Endothelial cell of umbilical vein (primary cell): ENCODE results near the gene KERA. TPM values are rescaled to one million over a fixed set of nuclear protein-coding genes. Genes with fewer than 3 reads are reported as not detected.

ENCODE experiments used
- BruUV-seq: library from RNA; stranded (reverse); fragments of 400-500 nt; replicated peaks from 2 replicates; lab custom pipeline; 2021; lab: Mats Ljungman, UMichigan
- CTCF ChIA-PET: fragments of 300-600, 350-600 bp; sonication (Branson Sonifier 250); formaldehyde crosslinking; loops from one replicate; lab custom pipeline; 2021; ENCODE audit warnings: antibody characterized with exemption, inconsistent platforms; lab: Charles Lee
- POLR2A ChIA-PET: fragments of 300-600, 350-600 bp; sonication (Branson Sonifier 250); formaldehyde crosslinking; loops from one replicate; lab custom pipeline; 2021; ENCODE audit warnings: antibody characterized with exemption, inconsistent platforms; lab: Charles Lee
- DNase-seq: peaks from one replicate; pipeline ENCODE4 v3.0.0-alpha.2; 2011; ENCODE audit warnings: low read depth, low spot score
- FAIRE-seq: peaks from 2 replicates; lab custom pipeline; 2011; peaks lifted over from hg19 to GRCh38; lab: Jason Lieb, UNC
- H2AFZ ChIP-seq: 2 replicates; pipeline ENCODE4 v1.6.0; 2012; ENCODE audit warnings: low read depth, low read length, control low read depth, inconsistent platforms
- H3K27ac ChIP-seq: 2 replicates; pipeline ENCODE4 v1.5.1; 2011; ENCODE audit warnings: low read depth, mild to moderate bottlenecking, control low read depth, low read length, moderate library complexity; ENCODE audit not compliant: insufficient read depth
- H3K27me3 ChIP-seq, 2 experiments: 2 replicates each; pipeline versions ENCODE4 v1.6.0 to v1.6.1; 2011; ENCODE audit warnings: low read length in 2 of 2, mixed read lengths in 1 of 2; ENCODE audit not compliant: control insufficient read depth in 2 of 2, insufficient read depth in 2 of 2
- H3K36me3 ChIP-seq, 2 experiments: 2 replicates in 1 of 2; 3 replicates in 1 of 2; pipeline ENCODE4 v1.5.1; 2011; ENCODE audit warnings: low read length in 2 of 2, mild to moderate bottlenecking in 1 of 2, moderate library complexity in 1 of 2; ENCODE audit not compliant: control insufficient read depth in 2 of 2, insufficient read depth in 2 of 2; ENCODE audit errors: extremely low read depth in 1 of 2
- H3K4me1 ChIP-seq: 3 replicates; pipeline ENCODE4 v1.5.1; 2011; ENCODE audit warnings: mild to moderate bottlenecking, low read length; ENCODE audit not compliant: control insufficient read depth, insufficient read depth; ENCODE audit errors: extremely low read depth
- H3K4me2 ChIP-seq: 2 replicates; pipeline ENCODE4 v1.6.1; 2011; ENCODE audit warnings: low read length, control low read depth, mixed read lengths; ENCODE audit not compliant: insufficient read depth
- H3K4me3 ChIP-seq, 3 experiments: fragments of 200-600 bp in 1 of 3; sonication (generic), shearing (Covaris generic) in 1 of 3; replicated peaks in 1 of 3; 2 replicates each; pipeline ENCODE4 v1.5.1; 2011 to 2016; ENCODE audit warnings: control low read depth in 3 of 3, low read length in 3 of 3, mild to moderate bottlenecking in 2 of 3, inconsistent platforms in 1 of 3, low read depth in 1 of 3, moderate library complexity in 1 of 3; ENCODE audit not compliant: insufficient read depth in 1 of 3
- H3K79me2 ChIP-seq: 2 replicates; pipeline ENCODE4 v1.6.0; 2012; ENCODE audit warnings: low read length, inconsistent platforms; ENCODE audit not compliant: control insufficient read depth, insufficient read depth
- H3K9ac ChIP-seq: replicated peaks from 2 replicates; pipeline ENCODE3; 2011; ENCODE audit warnings: low read length, control low read depth; ENCODE audit not compliant: insufficient read depth; ENCODE audit errors: extremely low read depth
- H3K9me1 ChIP-seq: replicated peaks from 3 replicates; pipeline ENCODE4 v1.6.0; 2011; ENCODE audit warnings: mild to moderate bottlenecking, low read length; ENCODE audit not compliant: control insufficient read depth, insufficient read depth; ENCODE audit errors: extremely low read depth
- H3K9me3 ChIP-seq: replicated peaks from 2 replicates; pipeline ENCODE4 v1.5.1; 2012; ENCODE audit warnings: low read length, inconsistent platforms; ENCODE audit not compliant: control insufficient read depth, insufficient read depth
- H4K20me1 ChIP-seq: replicated peaks from 2 replicates; pipeline ENCODE3; 2011; ENCODE audit warnings: mild to moderate bottlenecking, low read length; ENCODE audit not compliant: control insufficient read depth, insufficient read depth; ENCODE audit errors: extremely low read depth
- EZH2 ChIP-seq: IDR thresholded peaks from 2 replicates; pipeline ENCODE4 v1.6.1; 2012; ENCODE audit warnings: borderline replicate concordance, low read depth, mild to moderate bottlenecking, moderate library complexity, low read length, inconsistent platforms; ENCODE audit not compliant: severe bottlenecking
- FOS ChIP-seq: IDR thresholded peaks from 2 replicates; pipeline ENCODE4 v1.6.1; 2011; ENCODE audit warnings: mild to moderate bottlenecking, low read length, moderate library complexity, borderline replicate concordance; ENCODE audit not compliant: insufficient read depth
- JUN ChIP-seq: IDR thresholded peaks from 2 replicates; pipeline ENCODE4 v1.6.1; 2011; ENCODE audit warnings: borderline replicate concordance, low read depth; ENCODE audit not compliant: insufficient read length, insufficient read depth
- MYC ChIP-seq: IDR thresholded peaks from one replicate; pipeline ENCODE4 v1.6.1; 2011; ENCODE audit warnings: mild to moderate bottlenecking, low read depth, low read length
- POLR2A ChIP-seq: IDR thresholded peaks from 2 replicates; pipeline ENCODE4 v1.6.1; 2012; ENCODE audit warnings: low read depth, mild to moderate bottlenecking, control low read depth, low read length
- POLR2AphosphoS5 ChIP-seq: IDR thresholded peaks from 2 replicates; pipeline ENCODE4 v1.6.1; 2012; ENCODE audit warnings: low read depth, mild to moderate bottlenecking, control low read depth, low read length, moderate library complexity; ENCODE audit not compliant: insufficient read depth
- dilution Hi-C: fragments of 300-500 bp; cut with MboI; formaldehyde crosslinking; loops from one replicate; pipeline ENCODE4 v1.15.0; 2019; ENCODE audit warnings: low sequenced_read_pairs; ENCODE audit not compliant: extremely low pct_ligation_motif_present
- intact Hi-C: fragments of 100-400 bp; cut with micrococcal nuclease; formaldehyde crosslinking; loops from one replicate; pipeline ENCODE4 v1.10.0; 2022
- polyA plus RNA-seq, 4 experiments: library from polyadenylated mRNA; depleted of rRNA in 3 of 4; stranded (reverse) in 3 of 4; unstranded in 1 of 4; fragments of >200 nt; gene quantifications; 2 replicates each; pipeline versions ENCODE4 v1.2.1 to v1.2.3, GENCODE V29; 2011 to 2012; ENCODE audit warnings: missing spikeins in 1 of 4
- total RNA-seq: library from RNA; stranded (reverse); gene quantifications from 2 replicates; pipeline ENCODE4 v1.2.3, GENCODE V29; 2021
- TF ChIP-seq, protein P1 (sequence below): IDR thresholded peaks from 2 replicates; pipeline ENCODE4 v1.6.1; 2011; ENCODE audit not compliant: insufficient read depth, insufficient read length
- TF ChIP-seq, protein P2 (sequence below), 2 donors: IDR thresholded peaks; 1 replicate in 1 of 2; 2 replicates in 1 of 2; pipeline ENCODE4 v1.5.1; 2011; ENCODE audit warnings: low read length in 2 of 2, mild to moderate bottlenecking in 2 of 2, moderate library complexity in 2 of 2, control low read depth in 1 of 2, inconsistent platforms in 1 of 2, low read depth in 1 of 2; ENCODE audit not compliant: insufficient read depth in 1 of 2; ENCODE audit errors: extremely low read depth in 1 of 2

KERA gene
- total and polyA plus RNA-seq, 2 donors (not counting 3 experiments of a cell fraction or from before 2014, with no cell fraction given), result not detected

DNA sequence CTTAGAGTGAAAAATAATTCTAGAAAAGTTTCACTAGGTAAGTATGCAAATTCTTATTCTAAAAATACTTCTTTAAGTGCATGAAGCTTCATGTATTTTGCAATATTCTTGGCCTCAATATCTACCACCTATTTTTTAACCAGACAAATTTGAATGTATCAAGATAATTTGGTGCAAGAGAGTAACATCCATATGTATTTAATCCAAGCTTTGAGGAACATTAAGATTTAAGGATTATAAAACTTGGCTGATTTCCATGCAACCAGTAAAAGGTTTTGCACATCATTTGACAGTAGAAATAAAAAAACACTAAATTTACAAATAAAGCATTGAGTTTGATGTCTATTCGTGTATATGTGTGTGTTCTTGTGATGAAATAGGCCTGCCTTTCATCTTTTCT lies 45.8 kb upstream of the KERA start:
- no peaks in the 10 kb centered on the region for H3K79me2 ChIP-seq
- intact Hi-C loops (no loop called here), dilution Hi-C loops (no loop called here)
- H3K4me1 ChIP-seq, result no peaks in the 10 kb centered on the region
- DNase-seq (no peak), FAIRE-seq (no peak)
- no peak overlapping the region for H3K4me2 ChIP-seq
- H3K4me3 ChIP-seq, result no peak overlapping the region
- no peaks in the 10 kb centered on the region for H3K9me1 ChIP-seq
- ChIA-PET CTCF (interaction anchor here (1.3 to 1.7 kb wide), 3 partner anchors 8 to 159 kb away, joined by 3 read pairs; no protein-coding TSS in a partner anchor), POLR2A (no interaction called here)
- H4K20me1 ChIP-seq, result no peaks in the 10 kb centered on the region
- no peak overlapping the region for H2AFZ ChIP-seq
- H3K27me3 ChIP-seq, result no peaks in the 10 kb centered on the region
- no peaks in the 10 kb centered on the region for H3K36me3 ChIP-seq
- no peak overlapping the region for H3K9ac ChIP-seq
- no peak overlapping the region for H3K27ac ChIP-seq
- no peaks in the 10 kb centered on the region for H3K9me3 ChIP-seq
- TF ChIP-seq POLR2A, result no peak
- no peak for TF ChIP-seq MYC
- no peak for TF ChIP-seq EZH2
- TF ChIP-seq POLR2AphosphoS5, result no peak
- TF ChIP-seq FOS, result no peak
- TF ChIP-seq, protein P1, sequence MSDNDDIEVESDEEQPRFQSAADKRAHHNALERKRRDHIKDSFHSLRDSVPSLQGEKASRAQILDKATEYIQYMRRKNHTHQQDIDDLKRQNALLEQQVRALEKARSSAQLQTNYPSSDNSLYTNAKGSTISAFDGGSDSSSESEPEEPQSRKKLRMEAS, result no peak
- TF ChIP-seq, protein P2, sequence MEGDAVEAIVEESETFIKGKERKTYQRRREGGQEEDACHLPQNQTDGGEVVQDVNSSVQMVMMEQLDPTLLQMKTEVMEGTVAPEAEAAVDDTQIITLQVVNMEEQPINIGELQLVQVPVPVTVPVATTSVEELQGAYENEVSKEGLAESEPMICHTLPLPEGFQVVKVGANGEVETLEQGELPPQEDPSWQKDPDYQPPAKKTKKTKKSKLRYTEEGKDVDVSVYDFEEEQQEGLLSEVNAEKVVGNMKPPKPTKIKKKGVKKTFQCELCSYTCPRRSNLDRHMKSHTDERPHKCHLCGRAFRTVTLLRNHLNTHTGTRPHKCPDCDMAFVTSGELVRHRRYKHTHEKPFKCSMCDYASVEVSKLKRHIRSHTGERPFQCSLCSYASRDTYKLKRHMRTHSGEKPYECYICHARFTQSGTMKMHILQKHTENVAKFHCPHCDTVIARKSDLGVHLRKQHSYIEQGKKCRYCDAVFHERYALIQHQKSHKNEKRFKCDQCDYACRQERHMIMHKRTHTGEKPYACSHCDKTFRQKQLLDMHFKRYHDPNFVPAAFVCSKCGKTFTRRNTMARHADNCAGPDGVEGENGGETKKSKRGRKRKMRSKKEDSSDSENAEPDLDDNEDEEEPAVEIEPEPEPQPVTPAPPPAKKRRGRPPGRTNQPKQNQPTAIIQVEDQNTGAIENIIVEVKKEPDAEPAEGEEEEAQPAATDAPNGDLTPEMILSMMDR (IDR thresholded peaks at IDR 0.05; ENCODE audit: extremely low read depth in 1 of 2, insufficient read depth in 1 of 2, low read depth in 1 of 2, low read length in 2 of 2), result no peak
- TF ChIP-seq JUN, result no peak
- BruUV-seq, result no TSS peak
